Ishikawa (cell line): ENCODE results near the gene TMEM234.

Experiments
- CEBPB ChIP-seq: IDR thresholded peaks from 2 replicates; pipeline ENCODE4 v1.6.1; 2012
- CREB1 ChIP-seq: IDR thresholded peaks from 2 replicates; pipeline ENCODE4 v1.6.1; 2012; ENCODE audit warnings: low read depth
- EGR1 ChIP-seq: IDR thresholded peaks from 2 replicates; pipeline ENCODE4 v1.6.1; 2012
- EP300 ChIP-seq: IDR thresholded peaks from 2 replicates; pipeline ENCODE4 v1.6.1; 2012; ENCODE audit warnings: borderline replicate concordance
- FOXM1 ChIP-seq: IDR thresholded peaks from 2 replicates; pipeline ENCODE4 v1.6.1; 2012; ENCODE audit warnings: low read depth, borderline replicate concordance
- NFIC ChIP-seq: IDR thresholded peaks from 2 replicates; pipeline ENCODE4 v1.6.1; 2012
- RAD21 ChIP-seq: IDR thresholded peaks from 2 replicates; pipeline ENCODE4 v1.6.1; 2012; ENCODE audit warnings: low read depth
- TAF1 ChIP-seq: IDR thresholded peaks from 2 replicates; pipeline ENCODE4 v1.6.1; 2012; ENCODE audit warnings: low read depth, mild to moderate bottlenecking
- TCF12 ChIP-seq: IDR thresholded peaks from 2 replicates; pipeline ENCODE4 v1.6.1; 2012; ENCODE audit warnings: low read depth
- TEAD4 ChIP-seq: IDR thresholded peaks from 2 replicates; pipeline ENCODE4 v1.6.1; 2012
- USF1 ChIP-seq: IDR thresholded peaks from 2 replicates; pipeline ENCODE4 v1.6.1; 2012
- YY1 ChIP-seq: IDR thresholded peaks from 2 replicates; pipeline ENCODE4 v1.6.1; 2012; ENCODE audit warnings: low read depth
- ZBTB7A ChIP-seq: IDR thresholded peaks from 2 replicates; pipeline ENCODE4 v1.6.1; 2012; ENCODE audit warnings: low read depth
- TF ChIP-seq, protein P1 (sequence below): IDR thresholded peaks from 2 replicates; pipeline ENCODE4 v1.6.1; 2012
- TF ChIP-seq, protein P2 (sequence below): IDR thresholded peaks from 2 replicates; pipeline ENCODE4 v1.6.1; 2012; ENCODE audit warnings: low read depth, mild to moderate bottlenecking

TMEM234 gene

GRCh38 chr1:32179443-32180185 is 42.5 kb downstream of the TMEM234 start, which contains the start of gene TXLNA:
Gene TXLNA (plus strand): TSS chr1:32179675. CDS start chr1:32180346, 671 bp downstream.
- TF ChIP-seq TCF12 (peak; percentile 54; the same call in 1 of the 2 replicates), TAF1 (peak; percentile 62), USF1 (peak; percentile 67), CEBPB (no peak), NFIC (peak; percentile 15; the same call in 1 of the 2 replicates), YY1 (0 out of 2 replicates have a peak, but pooled peaks have one; percentile 20), TEAD4 (no peak), EGR1 (peak; percentile 94), RAD21 (no peak)
- TF ChIP-seq, protein P1, sequence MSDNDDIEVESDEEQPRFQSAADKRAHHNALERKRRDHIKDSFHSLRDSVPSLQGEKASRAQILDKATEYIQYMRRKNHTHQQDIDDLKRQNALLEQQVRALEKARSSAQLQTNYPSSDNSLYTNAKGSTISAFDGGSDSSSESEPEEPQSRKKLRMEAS = peak; percentile 93

- TF ChIP-seq EP300 (no peak), RAD21 (no peak), EGR1 (no peak), TCF12 (no peak), CREB1 (no peak), TEAD4 (no peak), YY1 (no peak), NFIC (no peak), ZBTB7A (no peak), TAF1 (no peak), USF1 (no peak), CEBPB (no peak), FOXM1 (no peak)
- TF ChIP-seq, protein P1 = no peak
- TF ChIP-seq, protein P2, sequence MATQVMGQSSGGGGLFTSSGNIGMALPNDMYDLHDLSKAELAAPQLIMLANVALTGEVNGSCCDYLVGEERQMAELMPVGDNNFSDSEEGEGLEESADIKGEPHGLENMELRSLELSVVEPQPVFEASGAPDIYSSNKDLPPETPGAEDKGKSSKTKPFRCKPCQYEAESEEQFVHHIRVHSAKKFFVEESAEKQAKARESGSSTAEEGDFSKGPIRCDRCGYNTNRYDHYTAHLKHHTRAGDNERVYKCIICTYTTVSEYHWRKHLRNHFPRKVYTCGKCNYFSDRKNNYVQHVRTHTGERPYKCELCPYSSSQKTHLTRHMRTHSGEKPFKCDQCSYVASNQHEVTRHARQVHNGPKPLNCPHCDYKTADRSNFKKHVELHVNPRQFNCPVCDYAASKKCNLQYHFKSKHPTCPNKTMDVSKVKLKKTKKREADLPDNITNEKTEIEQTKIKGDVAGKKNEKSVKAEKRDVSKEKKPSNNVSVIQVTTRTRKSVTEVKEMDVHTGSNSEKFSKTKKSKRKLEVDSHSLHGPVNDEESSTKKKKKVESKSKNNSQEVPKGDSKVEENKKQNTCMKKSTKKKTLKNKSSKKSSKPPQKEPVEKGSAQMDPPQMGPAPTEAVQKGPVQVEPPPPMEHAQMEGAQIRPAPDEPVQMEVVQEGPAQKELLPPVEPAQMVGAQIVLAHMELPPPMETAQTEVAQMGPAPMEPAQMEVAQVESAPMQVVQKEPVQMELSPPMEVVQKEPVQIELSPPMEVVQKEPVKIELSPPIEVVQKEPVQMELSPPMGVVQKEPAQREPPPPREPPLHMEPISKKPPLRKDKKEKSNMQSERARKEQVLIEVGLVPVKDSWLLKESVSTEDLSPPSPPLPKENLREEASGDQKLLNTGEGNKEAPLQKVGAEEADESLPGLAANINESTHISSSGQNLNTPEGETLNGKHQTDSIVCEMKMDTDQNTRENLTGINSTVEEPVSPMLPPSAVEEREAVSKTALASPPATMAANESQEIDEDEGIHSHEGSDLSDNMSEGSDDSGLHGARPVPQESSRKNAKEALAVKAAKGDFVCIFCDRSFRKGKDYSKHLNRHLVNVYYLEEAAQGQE = no peak
These were observed 43.0 kb downstream of the TMEM234 start for GRCh38 chr1:32179193-32179442.

- TF ChIP-seq ZBTB7A (no peak), EP300 (no peak)
- TF ChIP-seq, protein P2 = no peak
These were observed 43.6 kb downstream of the TMEM234 start for GRCh38 chr1:32178380-32179192.

- no peak for TF ChIP-seq CREB1
- TF ChIP-seq RAD21 = no peak
- TF ChIP-seq TEAD4 = no peak
- TF ChIP-seq EP300 = no peak
- TF ChIP-seq YY1 = no peak
- TF ChIP-seq ZBTB7A = no peak
- TF ChIP-seq, protein P2 = no peak
- TF ChIP-seq TCF12 = no peak
- no peak for TF ChIP-seq CEBPB
- TF ChIP-seq USF1 = no peak
- no peak for TF ChIP-seq FOXM1
- no peak for TF ChIP-seq TAF1
- no peak for TF ChIP-seq EGR1
- TF ChIP-seq NFIC = no peak
- TF ChIP-seq, protein P1 = no peak
These were observed 49.4 kb downstream of the TMEM234 start for GRCh38 chr1:32172621-32173245.
